Spinal cord (tissue), 10 donors: Measurements from ENCODE around the gene GNS. TPM values are rescaled to one million over a fixed set of nuclear protein-coding genes. Genes with fewer than 3 reads are reported as not detected.
A peak's percentile ranks its signal among the peaks of the same experiment; 100 is the strongest.
"Not testable (repeated sequence)": the region's sequence is repeated elsewhere in the genome, so short reads cannot be mapped to it uniquely, and the experiment has no call there.

ENCODE experiments used
- DNase-seq, 6 donors: peaks; one replicate each; pipeline versions ENCODE4 v3.0.0 to v3.0.0-alpha.2; 2013 to 2015; ENCODE audit warnings: low spot score in 6 of 6, low read depth in 4 of 6
- H3K27ac ChIP-seq: one replicate; pipeline ENCODE4 v1.5.1; 2013; ENCODE audit warnings: low read depth, low read length, control low read depth
- H3K27me3 ChIP-seq: one replicate; pipeline ENCODE4 v1.6.1; 2013; ENCODE audit warnings: low read length; ENCODE audit not compliant: control insufficient read depth, insufficient read depth
- H3K36me3 ChIP-seq: one replicate; pipeline ENCODE4 v1.6.1; 2013; ENCODE audit warnings: low read length; ENCODE audit not compliant: control insufficient read depth, insufficient read depth
- H3K4me1 ChIP-seq: one replicate; pipeline ENCODE4 v1.6.1; 2013; ENCODE audit warnings: low read length; ENCODE audit not compliant: control insufficient read depth, insufficient read depth
- H3K4me3 ChIP-seq: one replicate; pipeline ENCODE4 v1.5.1; 2013; ENCODE audit warnings: low read depth, low read length, control low read depth
- H3K9me3 ChIP-seq: one replicate; pipeline ENCODE4 v1.6.1; 2013; ENCODE audit warnings: low read length; ENCODE audit not compliant: control insufficient read depth, insufficient read depth
- WGBS: methylation state at CpG from one replicate; pipeline ENCODE4 v1.1.5; 2013; ENCODE audit warnings: missing lambda C conversion rate; ENCODE audit not compliant: insufficient coverage; 5-methylcytosine and 5-hydroxymethylcytosine counted together
- long read RNA-seq, 4 donors: transcript quantifications; one replicate each; lab custom pipeline, GENCODE V29; 2026
- polyA plus RNA-seq, 2 donors: library from polyadenylated mRNA; unstranded; fragments of 120-200 nt; gene quantifications; one replicate each; pipeline ENCODE4 v1.2.1, GENCODE V29; 2013; ENCODE audit not compliant: insufficient read length in 2 of 2
- total RNA-seq, 2 donors: library from RNA; depleted of rRNA in 1 of 2; stranded (reverse); fragments of 120-200 nt in 1 of 2; fragments of >200 nt in 1 of 2; gene quantifications; one replicate each; pipeline versions ENCODE4 v1.2.3 to v1.2.4, GENCODE V29; 2013 to 2014
- donor health status: healthy.

Gene GNS
- total RNA-seq, result 100 to 1,000 TPM in 1 of 2 donors, 10 to 100 TPM in 1; 98.2 to 103 TPM
- polyA plus RNA-seq, result 10 to 100 TPM; 50.0 to 51.0 TPM
- long read RNA-seq, donor 1, full-length matches to known transcripts, result 7 of 19 reads
- long read RNA-seq, donor 1, partial matches to known transcripts, result 12 of 19 reads
- long read RNA-seq, donor 1, other reads (novel, unspliced or antisense), result 0 of 19 reads
- long read RNA-seq, donor 2, full-length matches to known transcripts, result 1 of 1 reads
- long read RNA-seq, donor 2, partial matches to known transcripts, result 0 of 1 reads
- long read RNA-seq, donor 2, other reads (novel, unspliced or antisense), result 0 of 1 reads
- long read RNA-seq, donor 3, full-length matches to known transcripts, result 7 of 19 reads
- long read RNA-seq, donor 3, partial matches to known transcripts, result 12 of 19 reads
- long read RNA-seq, donor 3, other reads (novel, unspliced or antisense), result 0 of 19 reads
- long read RNA-seq, donor 4, full-length matches to known transcripts, result 8 of 25 reads
- long read RNA-seq, donor 4, partial matches to known transcripts, result 17 of 25 reads
- long read RNA-seq, donor 4, other reads (novel, unspliced or antisense), result 0 of 25 reads

DNA sequence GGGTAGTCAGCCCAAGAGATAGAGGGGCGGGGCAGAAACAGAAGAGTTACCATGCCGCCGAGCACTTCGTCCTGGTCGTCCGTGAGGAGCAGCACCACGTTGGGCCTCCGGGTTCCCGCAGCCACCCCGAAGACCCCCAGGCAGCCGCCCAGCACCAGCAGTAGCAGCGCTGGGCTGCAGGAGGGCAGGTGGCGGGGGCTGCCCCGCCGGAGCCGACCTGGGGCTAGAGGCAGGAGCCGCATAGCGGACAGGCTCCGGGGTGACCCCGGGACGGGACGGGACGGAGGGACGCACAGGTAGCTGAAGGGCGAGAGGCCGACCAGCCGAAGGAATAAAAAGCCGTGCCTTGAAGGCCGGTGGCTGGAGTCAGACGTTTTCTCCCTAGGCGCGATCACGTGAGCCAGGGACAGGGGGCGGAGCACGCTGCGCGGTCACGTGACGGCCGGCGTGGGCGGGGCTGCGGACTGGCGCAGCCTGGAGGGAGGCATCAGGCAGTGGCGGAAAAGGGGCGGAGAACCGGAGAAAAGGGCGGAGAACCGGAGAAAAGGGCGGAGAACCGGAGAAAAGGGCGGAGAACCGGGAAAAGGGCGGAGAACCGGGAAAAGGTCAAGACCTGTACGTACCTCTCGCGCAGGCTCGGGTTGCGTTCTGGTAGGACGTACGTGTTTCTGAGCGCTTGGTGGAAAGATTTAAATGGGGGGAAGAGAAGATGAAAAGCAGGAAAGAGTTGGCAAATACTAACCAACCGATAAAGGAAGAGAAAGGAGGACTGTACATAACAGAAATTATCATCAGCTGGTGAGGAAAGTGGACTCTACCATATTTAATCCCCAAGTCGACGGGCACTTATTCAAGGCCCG, at the start of gene GNS:
Gene GNS (minus strand): TSS at position 372 of the 860 bp plus-strand sequence. CDS start 130 bp downstream, at position 242.
- WGBS, result under 1% methylated on average over 64 of the region's 67 CpGs
- Histone ChIP-seq H3K4me1 (peaks cover 16% of the 10 kb centered on the region), H3K27ac (peak within 1 kb of the TSS; percentile 86), H3K36me3 (no peaks in the 10 kb centered on the region), H3K27me3 (no peaks in the 10 kb centered on the region), H3K4me3 (peak within 1 kb of the TSS; percentile 89), H3K9me3 (no peaks in the 10 kb centered on the region)
- peak; percentile 88 to 98 (median 92) for DNase-seq

DNA sequence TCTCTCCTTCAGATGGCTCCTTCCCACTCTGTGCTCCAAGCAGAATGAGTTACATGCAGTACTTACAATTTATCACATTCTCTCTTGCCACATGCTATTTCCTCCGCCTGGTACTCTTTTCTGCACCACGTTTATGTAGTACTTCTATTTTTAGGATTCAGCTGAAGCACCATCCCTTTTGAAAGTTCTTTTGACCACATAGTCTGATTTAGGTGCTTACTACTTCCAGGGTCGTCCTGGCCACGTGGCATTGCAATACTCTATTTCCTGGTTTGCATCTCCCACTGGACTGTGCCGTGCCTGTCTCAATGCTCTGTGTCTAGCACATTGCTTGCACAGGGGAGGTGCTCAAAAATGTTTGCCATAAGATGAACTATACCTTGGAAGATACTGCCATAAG, 48.9 kb upstream of the GNS start:
- no peaks in the 10 kb centered on the region for H3K27me3 ChIP-seq
- DNase-seq, result no peak
- no peak overlapping the region for H3K4me3 ChIP-seq
- H3K27ac ChIP-seq, result no peak overlapping the region
- 78% methylated on average over 5 of the region's 5 CpGs for whole genome bisulfite sequencing
- no peaks in the 10 kb centered on the region for H3K4me1 ChIP-seq
- H3K36me3 ChIP-seq, result no peaks in the 10 kb centered on the region
- no peaks in the 10 kb centered on the region for H3K9me3 ChIP-seq

DNA sequence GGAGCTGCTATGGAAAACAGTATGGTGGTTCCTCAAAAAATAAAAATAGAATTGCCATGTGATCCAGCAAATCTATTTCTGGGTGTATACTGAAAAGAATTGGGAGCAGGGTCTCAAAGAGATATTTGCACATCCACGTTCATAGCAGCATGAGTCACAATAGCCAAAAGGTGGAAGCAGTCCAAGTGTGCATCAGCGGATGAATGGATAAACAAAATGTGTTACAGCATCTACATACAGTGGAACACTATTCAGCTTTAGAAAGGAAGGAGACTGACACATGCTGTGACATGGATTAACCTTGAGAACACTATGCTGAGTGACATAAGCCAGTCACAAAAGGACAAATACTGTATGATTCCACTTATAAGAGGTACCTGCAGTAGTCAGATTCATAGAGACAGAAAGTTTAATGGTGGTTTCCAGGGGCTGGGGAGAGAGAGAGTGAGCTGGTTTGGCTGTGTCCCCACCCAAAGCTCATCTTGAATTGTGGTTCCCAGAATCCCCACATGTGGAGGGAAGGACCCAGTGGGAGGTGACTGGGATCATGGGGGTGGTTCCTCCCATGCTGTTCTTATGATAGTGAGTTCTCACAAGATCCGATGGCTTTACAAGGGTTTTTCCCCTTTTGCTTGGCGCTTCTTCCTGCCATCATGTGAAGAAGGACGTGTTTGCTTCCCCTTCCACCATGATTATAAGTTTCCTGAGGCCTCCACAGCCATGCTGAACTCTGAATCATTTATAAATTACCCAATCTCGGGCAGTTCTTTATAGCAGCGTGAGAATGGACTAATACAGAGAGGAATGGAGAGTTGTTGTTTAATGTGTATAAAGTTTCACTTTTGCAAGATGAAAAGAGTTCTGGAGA, 47.6 kb upstream of the GNS start:
- no peak for DNase-seq

DNA sequence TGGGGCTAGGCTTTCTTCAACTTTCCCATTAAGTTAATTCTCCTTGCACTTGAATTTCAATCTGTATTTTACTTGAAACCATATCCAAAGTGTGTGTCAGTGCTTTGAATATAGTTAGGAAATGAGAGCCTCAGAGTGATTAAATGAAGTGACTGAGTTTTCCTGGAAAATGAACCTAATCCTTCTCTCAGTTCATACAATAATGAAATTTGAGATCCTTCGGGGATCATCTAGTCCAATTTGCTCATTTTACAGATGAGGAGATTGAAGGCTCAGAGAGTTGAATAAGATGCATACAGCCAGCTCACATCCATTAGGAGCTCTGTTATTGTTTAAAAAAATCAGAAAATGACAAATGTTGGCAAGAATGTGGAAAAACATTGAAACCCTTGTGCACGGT, 47.0 kb upstream of the GNS start:
- Histone ChIP-seq H3K27ac (no peak overlapping the region), H3K4me3 (no peak overlapping the region), H3K27me3 (no peaks in the 10 kb centered on the region), H3K36me3 (no peaks in the 10 kb centered on the region), H3K9me3 (no peaks in the 10 kb centered on the region), H3K4me1 (no peaks in the 10 kb centered on the region)
- DNase-seq, result no peak
- 67% methylated on average over 1 of the region's 2 CpGs for WGBS

More for the DNA sequence above, 47.6 kb upstream of the GNS start:
- no peak overlapping the region for H3K4me3 ChIP-seq
- no peaks in the 10 kb centered on the region for H3K9me3 ChIP-seq
- no peaks in the 10 kb centered on the region for H3K36me3 ChIP-seq
- H3K4me1 ChIP-seq, result no peaks in the 10 kb centered on the region
- no peaks in the 10 kb centered on the region for H3K27me3 ChIP-seq
- 80% methylated on average over 3 of the region's 7 CpGs for WGBS
- H3K27ac ChIP-seq, result no peak overlapping the region

DNA sequence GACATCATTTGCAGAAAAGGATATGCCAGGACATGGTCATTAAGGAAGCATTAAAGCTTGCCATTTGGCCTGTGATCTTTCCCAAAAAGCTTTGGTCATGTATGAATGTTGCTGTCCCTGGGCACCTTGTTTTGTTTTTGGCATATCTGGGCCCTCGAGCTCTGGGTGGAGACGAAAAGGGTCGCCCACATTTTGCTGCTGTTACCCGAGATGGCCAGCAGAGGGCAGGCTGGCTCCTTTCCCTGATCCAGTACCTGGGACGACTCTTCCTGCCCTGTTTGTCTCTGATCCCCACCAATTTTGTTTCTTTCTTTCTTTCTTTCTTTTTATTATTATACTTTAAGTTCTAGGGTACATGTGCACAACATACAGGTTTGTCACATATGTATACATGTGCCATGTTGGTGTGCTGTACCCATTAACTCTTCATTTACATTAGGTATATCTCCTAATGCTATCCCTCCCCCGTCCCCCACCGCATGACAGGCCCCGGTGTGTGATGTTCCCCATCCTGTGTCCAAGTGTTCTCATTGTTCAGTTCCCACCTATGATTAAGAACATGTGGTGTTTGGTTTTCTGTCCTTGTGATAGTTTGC, 43.1 kb upstream of the GNS start:
- DNase-seq, result peak in 2 of 6 donors; percentile 55 to 68
- H3K27me3 ChIP-seq, H3K4me1 ChIP-seq, H3K36me3 ChIP-seq, H3K9me3 ChIP-seq, H3K27ac ChIP-seq, H3K4me3 ChIP-seq: not testable (repeated sequence)
- WGBS, result 9% methylated on average over 4 of the region's 8 CpGs

DNA sequence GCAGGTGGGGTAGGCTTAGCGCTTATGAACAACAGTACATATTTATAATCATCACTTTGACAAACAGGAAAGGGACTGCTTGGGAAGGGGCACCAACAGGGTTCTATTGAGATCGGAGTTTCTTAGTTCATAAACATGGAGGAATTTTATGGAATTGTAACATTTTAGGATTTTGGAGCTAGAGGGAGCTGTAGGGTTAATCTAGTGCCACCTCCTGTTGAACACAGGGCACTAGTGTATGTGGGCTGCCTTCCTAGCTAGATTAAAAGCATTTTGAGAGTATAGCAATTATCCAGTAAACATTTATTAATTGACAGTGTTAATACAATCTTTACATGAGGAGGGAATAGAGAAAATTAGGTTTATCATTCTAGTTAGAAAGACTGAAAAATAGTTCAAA, 42.2 kb upstream of the GNS start:
- Histone ChIP-seq H3K27ac (no peak overlapping the region), H3K9me3 (no peaks in the 10 kb centered on the region), H3K27me3 (no peaks in the 10 kb centered on the region), H3K4me3 (no peak overlapping the region), H3K4me1 (no peaks in the 10 kb centered on the region), H3K36me3 (no peaks in the 10 kb centered on the region)
- 40% methylated on average over 1 of the region's 2 CpGs for WGBS
- peak in 1 of 6 donors; percentile 19 for DNase-seq

DNA sequence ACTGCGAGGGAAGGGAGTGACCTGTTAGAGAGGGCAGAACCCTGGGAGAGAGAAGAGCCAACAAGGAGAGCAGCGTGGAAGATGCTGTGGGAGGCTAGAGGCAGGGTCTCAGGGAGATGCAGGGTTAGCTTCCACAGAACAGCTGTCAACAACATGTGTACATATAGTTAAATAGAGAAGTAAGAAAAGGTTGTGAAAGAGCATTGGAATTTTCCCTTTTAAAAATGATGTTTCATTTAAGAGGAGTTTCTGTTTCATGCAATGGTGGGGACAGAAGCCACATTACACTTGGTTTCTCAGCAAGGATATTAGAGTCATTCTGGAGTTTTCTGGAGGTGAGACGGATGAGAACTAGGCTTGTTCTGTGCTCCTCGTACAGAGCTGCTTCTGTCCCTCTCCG, 41.4 kb upstream of the GNS start:
- no peak overlapping the region for H3K4me3 ChIP-seq
- DNase-seq, result no peak
- H3K36me3 ChIP-seq, result no peaks in the 10 kb centered on the region
- 92% methylated on average over 2 of the region's 5 CpGs for WGBS
- H3K4me1 ChIP-seq, result no peaks in the 10 kb centered on the region
- no peaks in the 10 kb centered on the region for H3K27me3 ChIP-seq
- H3K27ac ChIP-seq, result no peak overlapping the region
- H3K9me3 ChIP-seq, result no peaks in the 10 kb centered on the region

DNA sequence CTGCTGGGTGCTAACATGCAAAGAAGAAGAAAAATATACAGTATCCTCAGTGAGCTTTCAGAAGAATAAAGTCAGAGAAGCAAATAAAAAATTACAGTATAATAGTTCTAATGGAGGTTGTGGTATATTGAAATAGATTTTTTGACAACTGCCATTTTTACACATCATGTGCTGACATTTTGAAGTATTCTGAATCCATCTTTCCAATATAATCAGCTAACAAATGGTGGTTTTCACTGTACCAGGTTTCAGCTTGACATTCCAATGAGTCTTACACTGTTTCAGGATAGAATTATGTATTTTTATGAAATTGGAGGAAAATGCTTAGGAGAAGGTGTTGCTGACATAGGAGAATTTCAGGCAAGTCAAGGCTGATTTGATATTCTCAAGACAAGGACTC, 39.0 kb upstream of the GNS start:
- DNase-seq, result no peak
- H3K4me3 ChIP-seq, result no peak overlapping the region
- H3K27me3 ChIP-seq, result no peaks in the 10 kb centered on the region
- H3K27ac ChIP-seq, result no peak overlapping the region
- H3K9me3 ChIP-seq, result no peaks in the 10 kb centered on the region
- no peaks in the 10 kb centered on the region for H3K36me3 ChIP-seq
- H3K4me1 ChIP-seq, result no peaks in the 10 kb centered on the region

DNA sequence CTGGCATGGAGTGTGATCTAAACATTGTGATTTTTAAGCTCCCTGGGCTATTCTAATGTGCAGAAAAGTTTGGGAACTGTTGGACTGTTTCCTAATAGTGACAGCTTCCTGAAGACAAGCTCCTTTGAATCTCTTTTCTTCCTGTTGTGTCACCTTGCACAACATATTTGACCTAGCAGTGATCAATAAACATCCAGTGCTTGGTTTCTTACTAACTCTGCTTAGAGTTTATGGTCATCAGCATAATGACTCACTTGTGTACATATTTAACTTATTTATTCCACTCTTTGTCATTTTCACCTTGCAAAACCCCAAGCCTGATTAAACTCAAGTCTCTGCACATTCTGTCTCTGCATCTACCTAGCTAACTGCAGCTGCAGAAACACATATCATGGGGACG, 38.0 kb upstream of the GNS start:
- Histone ChIP-seq H3K27me3 (no peaks in the 10 kb centered on the region), H3K36me3 (no peaks in the 10 kb centered on the region), H3K9me3 (no peaks in the 10 kb centered on the region), H3K4me3 (no peak overlapping the region), H3K27ac (no peak overlapping the region), H3K4me1 (no peaks in the 10 kb centered on the region)
- 78% methylated on average over 1 of the region's 1 CpG for WGBS
- DNase-seq, result no peak
